Activated CD8-positive, alpha-beta memory T cell treated with anti-CD3 and anti-CD28 coated beads for 36 hours (primary cell): ENCODE measurements around the gene PSMG2. TPM values are rescaled to one million over a fixed set of nuclear protein-coding genes. Genes with fewer than 3 reads are reported as not detected.

Experiments
- CTCF ChIA-PET: fragments of 350-600 bp; sonication (Branson Sonifier 250); formaldehyde crosslinking; loops from one replicate; lab custom pipeline; 2021; ENCODE audit warnings: antibody characterized with exemption; lab: Charles Lee
- POLR2A ChIA-PET: fragments of 350-600 bp; sonication (Branson Sonifier 250); formaldehyde crosslinking; loops from one replicate; lab custom pipeline; 2021; ENCODE audit warnings: antibody characterized with exemption; lab: Charles Lee
- total RNA-seq, 2 experiments: library from RNA; stranded (reverse); gene quantifications; one replicate each; pipeline ENCODE4 v1.2.3, GENCODE V29; 2021

Gene PSMG2
- total RNA-seq, 2 experiments from 2014 or later: 114 to 117 TPM

GRCh38 chr18:12703664-12704063 is 822 bp downstream of the PSMG2 start:
- CTCF ChIA-PET: interaction anchor here (0.7 to 1.1 kb wide), 3 partner anchors 13 to 231 kb away, joined by 3 read pairs; no protein-coding TSS in a partner anchor
- POLR2A ChIA-PET: interaction anchor here (1.1 kb wide), 1 partner anchor 11 kb away, joined by 7 read pairs; no protein-coding TSS in a partner anchor

DNA sequence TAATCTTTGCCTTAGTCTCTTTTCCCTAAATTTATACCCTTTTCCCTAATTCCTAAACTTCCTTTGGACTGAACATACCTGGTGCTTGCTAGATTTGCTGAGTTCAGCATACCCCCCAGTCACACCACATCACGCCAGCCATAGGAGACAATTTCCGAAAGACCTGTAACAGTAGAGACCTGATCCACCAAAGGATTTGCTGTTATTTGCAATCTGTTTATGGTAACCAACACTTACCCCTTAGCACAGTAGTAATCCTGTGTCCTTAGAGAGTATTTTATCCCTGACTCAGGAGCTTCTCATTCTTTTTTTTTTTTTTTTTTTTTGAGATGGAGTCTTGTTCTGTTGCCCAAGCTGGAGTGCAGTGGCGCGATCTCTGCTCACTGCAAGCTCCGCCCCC is 8.6 kb downstream of the PSMG2 start:
- ChIA-PET CTCF (no interaction called here), POLR2A (interaction anchor here (0.6 kb wide), 1 partner anchor 25 kb away, joined by 4 read pairs; no protein-coding TSS in a partner anchor)

GRCh38 chr18:12721495-12722275 is 18.8 kb downstream of the PSMG2 start:
- ChIA-PET CTCF (no interaction called here), POLR2A (no interaction called here)

GRCh38 chr18:12722731-12723130 is 19.9 kb downstream of the PSMG2 start:
- POLR2A ChIA-PET: no interaction called here
- CTCF ChIA-PET: interaction anchor here (1.3 kb wide), 1 partner anchor 212 kb away, joined by 7 read pairs; no protein-coding TSS in a partner anchor

DNA sequence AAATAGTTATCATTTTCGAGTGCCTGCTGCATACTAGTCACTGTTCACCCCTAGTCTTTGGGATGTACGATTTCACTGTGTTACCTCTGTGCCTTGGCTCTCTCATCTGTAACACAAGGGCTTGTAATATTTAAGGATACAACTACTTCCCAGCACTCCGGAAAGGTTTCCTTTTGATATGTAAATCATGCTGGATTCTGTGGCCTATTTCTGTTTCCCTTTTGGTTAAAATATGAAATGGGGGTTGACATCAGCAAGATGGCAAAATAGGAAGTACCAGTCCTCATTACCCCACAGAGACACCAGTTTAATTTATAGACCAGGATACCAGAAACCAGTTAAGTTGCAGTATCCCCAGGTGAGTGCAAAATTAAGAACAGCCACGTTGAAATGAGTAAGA is 23.5 kb downstream of the PSMG2 start:
- ChIA-PET POLR2A (no interaction called here), CTCF (interaction anchor here (1.3 to 3.0 kb wide), 8 partner anchors 11 to 212 kb away, joined by 3 to 18 read pairs (median 5); no protein-coding TSS in a partner anchor)

- ChIA-PET POLR2A (no interaction called here), CTCF (interaction anchor here (0.5 to 3.0 kb wide), 13 partner anchors 11 to 334 kb away, joined by 3 to 18 read pairs (median 4); partner anchors contain the start of gene PTPN2)
Measured at GRCh38 chr18:12726774-12727550, 24.1 kb downstream of the PSMG2 start.

- ChIA-PET CTCF (interaction anchor here (0.8 to 1.6 kb wide), 2 partner anchors 10 to 197 kb away, joined by 3 to 5 read pairs; no protein-coding TSS in a partner anchor), POLR2A (interaction anchor here (0.5 kb wide), 1 partner anchor 104 kb away, joined by 3 read pairs; no protein-coding TSS in a partner anchor)
Measured at GRCh38 chr18:12737243-12737902, 34.5 kb downstream of the PSMG2 start.

GRCh38 chr18:12741351-12741750 is 38.5 kb downstream of the PSMG2 start:
- POLR2A ChIA-PET: interaction anchor here (0.6 kb wide), 1 partner anchor 142 kb away, joined by 7 read pairs; no protein-coding TSS in a partner anchor
- CTCF ChIA-PET: interaction anchor here (0.9 kb wide), 1 partner anchor 193 kb away, joined by 3 read pairs; no protein-coding TSS in a partner anchor

- ChIA-PET CTCF (interaction anchor here (0.7 kb wide), 1 partner anchor 201 kb away, joined by 4 read pairs; no protein-coding TSS in a partner anchor), POLR2A (no interaction called here)
Measured at GRCh38 chr18:12742453-12742852, 39.6 kb downstream of the PSMG2 start.

DNA sequence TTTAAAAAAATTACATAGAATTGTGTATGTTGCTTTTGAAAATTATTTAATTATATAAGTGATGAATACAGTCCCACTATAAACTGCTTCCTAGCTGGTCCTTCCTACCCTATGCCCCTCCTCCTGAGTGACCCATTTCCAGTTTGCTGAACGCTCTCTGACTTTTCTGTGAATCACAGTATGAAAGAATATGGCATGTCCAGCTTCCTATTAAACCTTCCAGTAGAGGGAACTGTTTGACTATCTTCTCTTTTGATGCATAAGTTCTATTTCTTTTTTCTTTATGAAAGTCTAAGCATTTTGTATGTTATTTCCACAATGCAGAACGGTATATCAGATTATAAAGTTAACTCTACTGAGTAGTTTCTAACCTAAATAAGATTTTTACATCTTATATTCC is 41.3 kb downstream of the PSMG2 start:
- CTCF ChIA-PET: interaction anchor here (0.7 to 2.6 kb wide), 5 partner anchors 31 to 190 kb away, joined by 3 to 20 read pairs (median 4); no protein-coding TSS in a partner anchor
- POLR2A ChIA-PET: interaction anchor here (1.2 kb wide), 1 partner anchor 139 kb away, joined by 9 read pairs; no protein-coding TSS in a partner anchor

DNA sequence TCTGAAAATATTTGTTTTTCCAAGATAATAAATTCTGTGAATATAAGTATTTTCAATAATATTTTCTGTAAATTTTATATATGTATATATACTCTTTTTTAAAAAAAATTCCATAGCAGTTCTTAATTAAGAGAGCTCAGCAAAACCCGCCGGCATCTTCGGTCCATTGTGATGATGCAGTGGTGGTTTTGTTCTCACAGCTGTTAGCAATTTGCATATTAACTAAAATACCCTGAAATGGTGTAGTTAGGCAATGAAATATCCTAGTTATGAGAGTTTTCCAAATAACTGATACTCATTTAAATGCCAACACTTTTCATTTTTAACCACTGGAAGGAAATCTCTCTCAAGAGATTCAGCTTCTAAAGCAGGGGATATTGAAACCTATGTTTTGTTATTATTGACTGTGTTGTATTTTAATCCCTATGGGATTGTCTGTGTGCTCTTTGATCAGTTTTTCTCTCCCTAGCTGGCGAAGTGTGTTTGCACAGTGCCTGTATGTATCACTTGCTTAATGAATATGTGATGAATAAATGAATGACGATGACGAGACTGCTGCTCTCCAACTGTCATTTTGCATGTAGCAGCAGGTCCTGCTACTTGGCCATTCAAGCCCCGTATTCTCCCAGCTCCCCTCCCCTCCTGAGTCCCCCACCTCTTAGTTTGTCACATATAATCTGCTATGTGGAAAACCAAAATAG is 42.4 kb downstream of the PSMG2 start:
- ChIA-PET CTCF (interaction anchor here (1.0 to 2.6 kb wide), 6 partner anchors 145 to 404 kb away, joined by 3 to 20 read pairs (median 4); no protein-coding TSS in a partner anchor), POLR2A (interaction anchor here (0.5 kb wide), 1 partner anchor 18 kb away, joined by 3 read pairs; no protein-coding TSS in a partner anchor)

DNA sequence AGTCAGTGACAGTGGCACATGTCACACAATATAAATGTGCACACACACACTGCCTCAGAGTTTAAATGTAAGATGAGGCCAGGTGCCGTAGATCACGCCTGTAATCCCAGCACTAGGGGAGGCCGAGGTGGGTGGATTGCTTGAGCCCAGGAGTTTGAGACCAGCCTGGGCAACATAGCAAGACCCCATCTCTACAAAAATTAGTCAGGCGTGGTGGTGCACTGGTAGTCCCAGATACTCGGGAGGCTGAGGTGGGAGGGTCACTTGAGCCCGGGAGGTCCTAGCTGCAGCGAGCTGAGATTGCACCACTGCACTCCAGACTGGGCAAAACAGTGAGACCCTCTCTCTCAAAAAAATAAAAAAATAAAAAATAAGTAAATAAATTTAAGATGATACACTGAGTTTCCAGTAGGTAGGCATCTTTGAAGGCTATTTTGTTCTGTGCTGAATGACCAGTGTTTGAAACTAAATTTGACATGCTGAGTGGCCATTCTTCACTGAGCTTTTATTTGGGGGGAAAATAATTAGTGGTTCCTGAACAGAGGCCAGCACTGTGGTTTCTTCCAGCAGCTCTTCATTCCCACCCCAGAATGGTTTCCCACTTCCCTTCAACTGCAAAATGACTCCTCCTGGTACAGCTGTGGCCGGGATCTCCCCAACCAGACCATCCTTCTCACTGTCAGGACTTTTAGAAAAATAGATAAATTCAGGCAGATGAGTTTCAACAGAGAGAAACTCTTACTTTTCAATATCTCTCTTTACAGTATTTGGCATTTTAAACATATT is 44.9 kb downstream of the PSMG2 start:
- ChIA-PET POLR2A (interaction anchor here (0.6 kb wide), 1 partner anchor 173 kb away, joined by 3 read pairs; no protein-coding TSS in a partner anchor), CTCF (no interaction called here)

- ChIA-PET CTCF (no interaction called here), POLR2A (no interaction called here)
Measured at GRCh38 chr18:12748671-12749070, 45.8 kb downstream of the PSMG2 start.

GRCh38 chr18:12749121-12749520 is 46.3 kb downstream of the PSMG2 start:
- ChIA-PET POLR2A (no interaction called here), CTCF (no interaction called here)

DNA sequence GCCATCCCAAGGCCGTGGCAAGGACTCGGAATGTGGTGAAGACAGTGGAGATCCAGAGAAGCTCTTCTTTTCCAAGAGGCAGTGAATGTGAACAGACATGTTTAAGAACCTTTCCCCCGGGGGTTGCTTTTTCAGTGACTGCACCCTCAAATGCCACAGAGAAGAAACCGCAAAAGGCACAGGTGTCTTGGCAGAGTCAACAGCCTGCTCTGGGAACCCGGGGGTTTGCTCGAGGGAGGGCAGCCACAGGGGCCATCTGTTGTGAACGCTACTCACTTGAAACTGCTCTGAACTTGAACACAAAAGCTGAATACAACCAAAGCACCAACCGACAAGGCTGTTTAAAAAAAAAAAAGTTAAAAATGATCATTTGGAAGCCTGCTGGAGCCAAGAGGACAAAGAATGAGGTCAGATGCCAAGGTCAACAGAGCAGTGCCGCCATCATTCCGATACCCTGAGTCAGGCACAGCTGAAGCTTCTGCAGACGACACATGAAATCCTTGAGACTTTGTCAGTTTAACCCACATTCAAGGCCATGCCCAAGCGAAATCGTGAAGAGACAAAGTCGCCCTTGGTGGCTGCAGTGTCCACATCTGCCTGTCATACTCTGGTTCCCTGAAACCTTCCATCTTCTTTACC is 47.4 kb downstream of the PSMG2 start:
- ChIA-PET POLR2A (no interaction called here), CTCF (no interaction called here)

- POLR2A ChIA-PET: no interaction called here
- CTCF ChIA-PET: no interaction called here
Measured at GRCh38 chr18:12750715-12751502, 48.1 kb downstream of the PSMG2 start.
